GM19240 (cell line): ENCODE data around the gene STX19.
A peak's percentile ranks its signal among the peaks of the same experiment; 100 is the strongest.
"Not testable (repeated sequence)": the region's sequence is repeated elsewhere in the genome, so short reads cannot be mapped to it uniquely, and the experiment has no call there.

Source experiments
- DNase-seq: peaks from one replicate; pipeline ENCODE4 v3.0.0; 2011; ENCODE audit warnings: low spot score; ENCODE audit not compliant: insufficient read length

STX19 gene

GRCh38 chr3:93979850-93980676 is 48.3 kb downstream of the STX19 start, which contains the start of gene ARL13B:
TSS of gene ARL13B (plus strand) at chr3:93980155. CDS start at chr3:93980424, 269 bp downstream.
- DNase-seq, result peak; percentile 88

- DNase-seq, result no peak
Observed at GRCh38 chr3:93973131-93974126, 55.0 kb downstream of the STX19 start, which contains the start of gene PROS1. TSS of gene PROS1 (minus strand) at chr3:93973896. CDS start at chr3:93973749, 147 bp downstream.

- no peak for DNase-seq
Observed at GRCh38 chr3:93969997-93970396, 58.4 kb downstream of the STX19 start.

- DNase-seq, result no peak
Observed at GRCh38 chr3:93969443-93969842, 59.0 kb downstream of the STX19 start.

- DNase-seq, result not testable (repeated sequence)
Observed at GRCh38 chr3:93965106-93965505, 63.3 kb downstream of the STX19 start.
